H9 (cell line): ENCODE measurements around the gene DAPK2. TPM values are rescaled to one million over a fixed set of nuclear protein-coding genes. Genes with fewer than 3 reads are reported as not detected.

Experiments
- DNase-seq: peaks from one replicate; pipeline ENCODE4 v3.0.0-alpha.2; 2017
- H2AFZ ChIP-seq: one replicate; pipeline ENCODE4 v1.6.1; 2013; ENCODE audit warnings: mild to moderate bottlenecking, low read length, control low read depth, moderate library complexity
- H2AK5ac ChIP-seq: 2 replicates; pipeline ENCODE4 v1.6.1; 2013; ENCODE audit warnings: low read length, control low read depth, mixed read lengths; ENCODE audit not compliant: insufficient read length
- H2BK120ac ChIP-seq: one replicate; pipeline ENCODE4 v1.6.1; 2013; ENCODE audit warnings: low read depth, mild to moderate bottlenecking, low read length, control low read depth, inconsistent platforms; ENCODE audit not compliant: poor library complexity, severe bottlenecking
- H2BK12ac ChIP-seq: 2 replicates; pipeline ENCODE4 v1.6.1; 2013; ENCODE audit warnings: low read length, control low read depth, mixed read lengths, low read depth; ENCODE audit not compliant: insufficient read length
- H2BK15ac ChIP-seq: 2 replicates; pipeline ENCODE4 v1.6.1; 2013; ENCODE audit warnings: low read depth, low read length, control low read depth
- H2BK20ac ChIP-seq: one replicate; pipeline ENCODE4 v1.6.1; 2013; ENCODE audit warnings: low read depth, mild to moderate bottlenecking, low read length, control low read depth, inconsistent platforms; ENCODE audit not compliant: poor library complexity, severe bottlenecking
- H2BK5ac ChIP-seq: 2 replicates; pipeline ENCODE4 v1.6.1; 2013; ENCODE audit warnings: low read length, control low read depth, mixed read lengths; ENCODE audit not compliant: insufficient read length
- H3K14ac ChIP-seq: 2 replicates; pipeline ENCODE4 v1.6.1; 2013; ENCODE audit warnings: low read length, control low read depth; ENCODE audit not compliant: insufficient read depth
- H3K18ac ChIP-seq: 2 replicates; pipeline ENCODE4 v1.6.1; 2013; ENCODE audit warnings: low read depth, mild to moderate bottlenecking, mixed read lengths, low read length, control low read depth; ENCODE audit not compliant: insufficient read length
- H3K23ac ChIP-seq: 2 replicates; pipeline ENCODE4 v1.6.1; 2013; ENCODE audit warnings: low read length, control low read depth, mixed read lengths, low read depth; ENCODE audit not compliant: insufficient read length
- H3K23me2 ChIP-seq: 2 replicates; pipeline ENCODE4 v1.6.1; 2013; ENCODE audit warnings: low read depth, mild to moderate bottlenecking, mixed read lengths, low read length, control low read depth; ENCODE audit not compliant: insufficient read length, poor library complexity, severe bottlenecking
- H3K27ac ChIP-seq: 2 replicates; pipeline ENCODE4 v1.5.1; 2013; ENCODE audit warnings: low read length, control low read depth, mixed read lengths, low read depth; ENCODE audit not compliant: insufficient read length
- H3K27me3 ChIP-seq: 2 replicates; pipeline ENCODE4 v1.6.1; 2013; ENCODE audit warnings: low read length, control low read depth, inconsistent platforms; ENCODE audit not compliant: insufficient read depth
- H3K4ac ChIP-seq: 2 replicates; pipeline ENCODE4 v1.6.1; 2013; ENCODE audit warnings: low read depth, mild to moderate bottlenecking, control low read depth, inconsistent platforms, low read length, moderate library complexity
- H3K4me1 ChIP-seq: 2 replicates; pipeline ENCODE4 v1.6.1; 2013; ENCODE audit warnings: low read length, control low read depth, inconsistent platforms; ENCODE audit not compliant: insufficient read depth
- H3K4me2 ChIP-seq: 2 replicates; pipeline ENCODE4 v1.6.1; 2013; ENCODE audit warnings: low read length, control low read depth, mixed read lengths; ENCODE audit not compliant: insufficient read length, insufficient read depth
- H3K56ac ChIP-seq: 2 replicates; pipeline ENCODE4 v1.6.1; 2013; ENCODE audit warnings: low read depth, mild to moderate bottlenecking, mixed read lengths, low read length, control low read depth; ENCODE audit not compliant: insufficient read length
- H3K79me1 ChIP-seq: 2 replicates; pipeline ENCODE4 v1.6.1; 2013; ENCODE audit warnings: low read depth, mild to moderate bottlenecking, moderate library complexity, low read length, control low read depth, inconsistent platforms; ENCODE audit not compliant: insufficient read depth, poor library complexity, severe bottlenecking
- H3K79me2 ChIP-seq: 2 replicates; pipeline ENCODE4 v1.6.1; 2013; ENCODE audit warnings: low read length, control low read depth, inconsistent platforms; ENCODE audit not compliant: insufficient read depth
- H3K9ac ChIP-seq: 2 replicates; pipeline ENCODE4 v1.6.1; 2013; ENCODE audit warnings: low read length, control low read depth, mixed read lengths; ENCODE audit not compliant: insufficient read length; ENCODE audit errors: extremely low read depth
- H3K9me3 ChIP-seq: one replicate; pipeline ENCODE4 v1.6.1; 2013; ENCODE audit warnings: low read depth, low read length, inconsistent platforms; ENCODE audit not compliant: control insufficient read depth
- H3T11ph ChIP-seq: one replicate; pipeline ENCODE4 v1.6.1; 2013; ENCODE audit warnings: mild to moderate bottlenecking, low read length, control low read depth, inconsistent platforms
- H4K20me1 ChIP-seq: one replicate; pipeline ENCODE4 v1.6.1; 2013; ENCODE audit not compliant: control insufficient read depth, insufficient read length, insufficient read depth
- H4K5ac ChIP-seq: 2 replicates; pipeline ENCODE4 v1.6.1; 2013; ENCODE audit warnings: low read depth, mild to moderate bottlenecking, mixed read lengths, low read length, control low read depth; ENCODE audit not compliant: insufficient read length
- H4K8ac ChIP-seq: replicated peaks from 2 replicates; pipeline ENCODE4 v1.6.1; 2013; ENCODE audit warnings: low read length, control low read depth, mixed read lengths, low read depth; ENCODE audit not compliant: insufficient read length
- H4K91ac ChIP-seq: 2 replicates; pipeline ENCODE4 v1.6.1; 2013; ENCODE audit warnings: low read depth, mild to moderate bottlenecking, moderate library complexity, mixed read lengths, low read length, control low read depth; ENCODE audit not compliant: insufficient read length
- H3K27ac Mint-ChIP-seq, 3 experiments: 2 replicates in 2 of 3; 3 replicates in 1 of 3; pipeline ENCODE4 v1.8.0; 2020 to 2021; ENCODE audit warnings: mixed read lengths in 3 of 3, mild to moderate bottlenecking in 1 of 3, moderate library complexity in 1 of 3
- H3K27me3 Mint-ChIP-seq: 2 replicates; pipeline ENCODE4 v1.8.0; 2021; ENCODE audit warnings: low read depth, mild to moderate bottlenecking, moderate library complexity, mixed read lengths
- H3K36me3 Mint-ChIP-seq, 3 experiments: 2 replicates in 2 of 3; 3 replicates in 1 of 3; pipeline ENCODE4 v1.8.0; 2020 to 2021; ENCODE audit warnings: low read depth in 3 of 3, mixed read lengths in 3 of 3; ENCODE audit not compliant: insufficient read depth in 1 of 3
- H3K4me1 Mint-ChIP-seq, 2 experiments: 2 replicates each; pipeline ENCODE4 v1.8.0; 2020; ENCODE audit warnings: mixed read lengths in 2 of 2
- H3K4me3 Mint-ChIP-seq, 2 experiments: 2 replicates in 1 of 2; 3 replicates in 1 of 2; pipeline ENCODE4 v1.8.0; 2020 to 2021; ENCODE audit warnings: mild to moderate bottlenecking in 2 of 2, mixed read lengths in 2 of 2, moderate library complexity in 1 of 2
- H3K9me3 Mint-ChIP-seq, 2 experiments: 2 replicates in 1 of 2; 3 replicates in 1 of 2; pipeline ENCODE4 v1.8.0; 2020; ENCODE audit warnings: mild to moderate bottlenecking in 2 of 2, mixed read lengths in 2 of 2, moderate library complexity in 1 of 2
- WGBS: extraction: QIAGEN DNeasy Blood & Tissue Kit; methylation state at CpG from one replicate; pipeline ENCODE4 v1.1.7; 2013; ENCODE audit warnings: missing lambda C conversion rate, low lambda C conversion rate, mixed read lengths; ENCODE audit not compliant: insufficient read length; ENCODE audit errors: extremely low coverage; 5-methylcytosine and 5-hydroxymethylcytosine counted together
- total RNA-seq: library from RNA; stranded (reverse); gene quantifications from 2 replicates; pipeline ENCODE4 v1.2.1, GENCODE V29; 2021
- TF ChIP-seq, protein P1 (sequence below): fragments of 200-600 bp; sonication (generic); conservative IDR thresholded peaks from 3 replicates; pipeline ENCODE4 v1.8.0; 2021; ENCODE audit warnings: antibody characterized with exemption, mild to moderate bottlenecking

Gene DAPK2
- total RNA-seq, 1 experiment from 2014 or later: 3.5 TPM

DNA sequence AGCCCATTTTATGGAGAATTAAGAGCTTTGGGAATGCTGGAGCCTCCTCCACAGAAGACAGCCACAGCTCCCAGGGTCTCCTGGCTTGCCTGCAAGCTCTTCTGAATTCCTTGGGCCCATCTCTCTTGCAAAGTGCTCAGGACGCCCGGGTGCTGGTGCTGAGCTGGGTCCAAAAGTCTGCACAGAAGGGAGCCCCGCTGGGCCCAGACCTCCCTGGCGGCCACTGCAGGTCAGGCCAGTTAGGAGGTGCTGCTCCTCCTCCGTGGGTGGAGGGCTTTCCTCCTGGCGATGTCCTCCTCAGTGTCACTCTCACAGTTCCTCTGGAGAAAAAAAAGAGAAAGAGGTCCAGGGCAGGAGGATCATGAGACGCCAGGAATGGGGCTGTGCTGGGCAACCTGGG lies 138.0 kb downstream of the DAPK2 start:
- TF ChIP-seq, protein P1, sequence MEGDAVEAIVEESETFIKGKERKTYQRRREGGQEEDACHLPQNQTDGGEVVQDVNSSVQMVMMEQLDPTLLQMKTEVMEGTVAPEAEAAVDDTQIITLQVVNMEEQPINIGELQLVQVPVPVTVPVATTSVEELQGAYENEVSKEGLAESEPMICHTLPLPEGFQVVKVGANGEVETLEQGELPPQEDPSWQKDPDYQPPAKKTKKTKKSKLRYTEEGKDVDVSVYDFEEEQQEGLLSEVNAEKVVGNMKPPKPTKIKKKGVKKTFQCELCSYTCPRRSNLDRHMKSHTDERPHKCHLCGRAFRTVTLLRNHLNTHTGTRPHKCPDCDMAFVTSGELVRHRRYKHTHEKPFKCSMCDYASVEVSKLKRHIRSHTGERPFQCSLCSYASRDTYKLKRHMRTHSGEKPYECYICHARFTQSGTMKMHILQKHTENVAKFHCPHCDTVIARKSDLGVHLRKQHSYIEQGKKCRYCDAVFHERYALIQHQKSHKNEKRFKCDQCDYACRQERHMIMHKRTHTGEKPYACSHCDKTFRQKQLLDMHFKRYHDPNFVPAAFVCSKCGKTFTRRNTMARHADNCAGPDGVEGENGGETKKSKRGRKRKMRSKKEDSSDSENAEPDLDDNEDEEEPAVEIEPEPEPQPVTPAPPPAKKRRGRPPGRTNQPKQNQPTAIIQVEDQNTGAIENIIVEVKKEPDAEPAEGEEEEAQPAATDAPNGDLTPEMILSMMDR: no peak
- Histone ChIP-seq H2BK12ac (no peak overlapping the region), H2BK5ac (no peak overlapping the region), H4K20me1 (no peaks in the 10 kb centered on the region), H2BK15ac (no peak overlapping the region), H3T11ph (no peak overlapping the region), H4K91ac (no peak overlapping the region), H3K18ac (no peak overlapping the region), H3K9me3 (no peaks in the 10 kb centered on the region), H3K4ac (no peak overlapping the region), H3K23ac (no peak overlapping the region), H3K4me2 (no peak overlapping the region), H3K79me1 (no peaks in the 10 kb centered on the region), H3K27ac (no peak overlapping the region), H3K14ac (no peak overlapping the region), H2AK5ac (no peak overlapping the region), H4K8ac (no peak overlapping the region), H3K79me2 (no peaks in the 10 kb centered on the region), H3K23me2 (no peaks in the 10 kb centered on the region), H3K9ac (no peak overlapping the region), H3K27me3 (no peaks in the 10 kb centered on the region), H2BK120ac (no peak overlapping the region), H2AFZ (no peak overlapping the region), H2BK20ac (no peak overlapping the region), H4K5ac (no peak overlapping the region), H3K56ac (no peak overlapping the region), H3K4me1 (no peaks in the 10 kb centered on the region)
- Mint-ChIP-seq H3K9me3 (no peaks in the 10 kb centered on the region), H3K27me3 (no peaks in the 10 kb centered on the region), H3K4me3 (no peak overlapping the region), H3K27ac (no peak overlapping the region; a peak in 2 of 7 replicates), H3K4me1 (peaks cover 20 to 28% of the 10 kb centered on the region in 2 experiments), H3K36me3 (peaks cover 0 to 3% (median 0%) of the 10 kb centered on the region in 3 experiments; a peak in 1 of 7 replicates)
- DNase-seq: no peak
- WGBS: no CpG with 5 or more reads among the region's 7 CpGs
